DND-41 (cell line): ENCODE data around the gene ERP29.

Source experiments
- CTCF ChIP-seq: IDR thresholded peaks from 2 replicates; pipeline ENCODE4 v1.5.1; 2012; ENCODE audit warnings: borderline replicate concordance, low read length, moderate library complexity, mild to moderate bottlenecking; ENCODE audit not compliant: poor library complexity, severe bottlenecking; ENCODE audit errors: extremely low read depth
- EZH2 ChIP-seq: IDR thresholded peaks from 3 replicates; pipeline ENCODE4 v1.6.1; 2012; ENCODE audit warnings: borderline replicate concordance, low read depth, mild to moderate bottlenecking, moderate library complexity, low read length, inconsistent platforms; ENCODE audit not compliant: severe bottlenecking

GRCh38 chr12:112011685-112012084 lies 1.5 kb upstream of the ERP29 start:
- TF ChIP-seq CTCF (no peak), EZH2 (no peak)
